Neural progenitor cell (in vitro differentiated cells): ENCODE results near the gene ARHGEF2. TPM values are rescaled to one million over a fixed set of nuclear protein-coding genes. Genes with fewer than 3 reads are reported as not detected.

Experiments used
- DNase-seq: peaks from one replicate; pipeline ENCODE4 v3.0.0-alpha.2; 2016; ENCODE audit warnings: low spot score
- H2AFZ ChIP-seq: fragments of 200-600 bp; sonication (generic); replicated peaks from 2 replicates; pipeline ENCODE4 v1.6.1; 2016; ENCODE audit warnings: antibody characterized with exemption
- H3F3A ChIP-seq: fragments of 200-600 bp; sonication (generic); 2 replicates; pipeline ENCODE4 v1.6.1; 2016; ENCODE audit warnings: antibody characterized with exemption, low read depth
- H3K27ac ChIP-seq: fragments of 200-600 bp; sonication (generic); 2 replicates; pipeline ENCODE4 v1.5.1; 2016; ENCODE audit warnings: mild to moderate bottlenecking
- H3K27me3 ChIP-seq: fragments of 200-600 bp; sonication (generic); 2 replicates; pipeline ENCODE4 v1.6.1; 2016; ENCODE audit warnings: mild to moderate bottlenecking, moderate library complexity
- H3K36me3 ChIP-seq: fragments of 200-600 bp; sonication (generic); 2 replicates; pipeline ENCODE4 v1.5.1; 2016
- H3K4me1 ChIP-seq: fragments of 200-600 bp; sonication (generic); 2 replicates; pipeline ENCODE4 v1.6.1; 2016; ENCODE audit warnings: mixed run types
- H3K4me2 ChIP-seq: fragments of 200-600 bp; sonication (generic); 2 replicates; pipeline ENCODE4 v1.6.1; 2016
- H3K4me3 ChIP-seq: fragments of 200-600 bp; sonication (generic); 2 replicates; pipeline ENCODE4 v1.5.1; 2016
- H3K79me2 ChIP-seq: fragments of 200-600 bp; sonication (generic); 2 replicates; pipeline ENCODE4 v1.6.1; 2016; ENCODE audit warnings: low read depth
- H3K9ac ChIP-seq: fragments of 200-600 bp; sonication (generic); 2 replicates; pipeline ENCODE4 v1.6.1; 2016
- H3K9me3 ChIP-seq: fragments of 200-600 bp; sonication (generic); 2 replicates; pipeline ENCODE4 v1.5.1; 2016; ENCODE audit warnings: low read depth
- H4K20me1 ChIP-seq: fragments of 200-600 bp; sonication (generic); 2 replicates; pipeline ENCODE4 v1.6.1; 2016; ENCODE audit warnings: low read depth
- H3K27ac Mint-ChIP-seq: 3 replicates; pipeline ENCODE4 v1.8.0; 2021; ENCODE audit warnings: mixed read lengths
- H3K27me3 Mint-ChIP-seq: 2 replicates; pipeline ENCODE4 v1.8.0; 2022; ENCODE audit warnings: low read depth, mild to moderate bottlenecking, inconsistent platforms, moderate library complexity, mixed read lengths; ENCODE audit not compliant: insufficient read depth
- H3K36me3 Mint-ChIP-seq: 3 replicates; pipeline ENCODE4 v1.8.0; 2021; ENCODE audit warnings: mixed read lengths
- H3K4me1 Mint-ChIP-seq: 3 replicates; pipeline ENCODE4 v1.8.0; 2021; ENCODE audit warnings: mixed read lengths
- H3K4me3 Mint-ChIP-seq: 3 replicates; pipeline ENCODE4 v1.8.0; 2021; ENCODE audit warnings: mild to moderate bottlenecking, moderate library complexity, mixed read lengths
- H3K9me3 Mint-ChIP-seq: 3 replicates; pipeline ENCODE4 v1.8.0; 2020; ENCODE audit warnings: mixed read lengths
- CTCF ChIP-seq: fragments of 200-600 bp; sonication (generic); IDR thresholded peaks from 2 replicates; pipeline ENCODE4 v1.5.1; 2017; ENCODE audit warnings: antibody characterized with exemption, mild to moderate bottlenecking
- EZH2 ChIP-seq: fragments of 200-600 bp; sonication (generic); IDR thresholded peaks from 2 replicates; pipeline ENCODE4 v1.6.1; 2017; ENCODE audit warnings: antibody characterized with exemption, mild to moderate bottlenecking, moderate library complexity
- EZH2phosphoT487 ChIP-seq: fragments of 200-600 bp; sonication (generic); IDR thresholded peaks from 2 replicates; pipeline ENCODE4 v1.6.1; 2017; ENCODE audit warnings: antibody characterized with exemption
- total RNA-seq: library from RNA; depleted of rRNA; stranded (reverse); fragments of >200 nt; gene quantifications from 2 replicates; pipeline ENCODE4 v1.2.3, GENCODE V29; 2015; ENCODE audit warnings: low replicate concordance

Gene ARHGEF2
- total RNA-seq, 1 donor from 2014 or later = 79.7 TPM

GRCh38 chr1:156024801-156025200 is 46.5 kb upstream of the ARHGEF2 start:
- Histone ChIP-seq H3K79me2 (peaks cover 9% of the 10 kb centered on the region), H3K9ac (no peak overlapping the region), H3F3A (peaks cover 4% of the 10 kb centered on the region), H3K27me3 (peaks cover 31% of the 10 kb centered on the region), H3K27ac (no peak overlapping the region), H3K4me3 (no peak overlapping the region), H4K20me1 (peaks cover 6% of the 10 kb centered on the region), H3K4me1 (peaks cover 4% of the 10 kb centered on the region), H3K4me2 (no peak overlapping the region), H3K9me3 (no peaks in the 10 kb centered on the region), H3K36me3 (no peaks in the 10 kb centered on the region), H2AFZ (no peak overlapping the region)
- Mint-ChIP-seq H3K4me1 (peaks cover 18% of the 10 kb centered on the region), H3K9me3 (no peaks in the 10 kb centered on the region), H3K27ac (no peak overlapping the region), H3K4me3 (no peak overlapping the region), H3K27me3 (peaks cover 4% of the 10 kb centered on the region), H3K36me3 (peaks cover 2% of the 10 kb centered on the region)
- DNase-seq = no peak
- TF ChIP-seq EZH2phosphoT487 (no peak), EZH2 (no peak), CTCF (no peak)

GRCh38 chr1:156021954-156022353 is 43.6 kb upstream of the ARHGEF2 start:
- H3K27ac Mint-ChIP-seq = no peak overlapping the region
- no peaks in the 10 kb centered on the region for H3K9me3 ChIP-seq
- H3K4me2 ChIP-seq = no peak overlapping the region
- peaks cover 7% of the 10 kb centered on the region for H3K4me1 ChIP-seq
- H3K36me3 Mint-ChIP-seq = peaks cover 13% of the 10 kb centered on the region
- H2AFZ ChIP-seq = no peak overlapping the region
- no peak overlapping the region for H3K9ac ChIP-seq
- no peaks in the 10 kb centered on the region for H3K9me3 Mint-ChIP-seq
- H3K79me2 ChIP-seq = peaks cover 35% of the 10 kb centered on the region
- H4K20me1 ChIP-seq = peaks cover 7% of the 10 kb centered on the region
- H3K4me3 ChIP-seq = no peak overlapping the region
- peaks cover 7% of the 10 kb centered on the region for H3K36me3 ChIP-seq
- peaks cover 4% of the 10 kb centered on the region for H3F3A ChIP-seq
- no peak for DNase-seq
- H3K27me3 ChIP-seq = peaks cover 31% of the 10 kb centered on the region
- no peak overlapping the region for H3K4me3 Mint-ChIP-seq
- H3K27ac ChIP-seq = no peak overlapping the region
- peaks cover 24% of the 10 kb centered on the region for H3K4me1 Mint-ChIP-seq
- H3K27me3 Mint-ChIP-seq = peaks cover 4% of the 10 kb centered on the region
- TF ChIP-seq CTCF (no peak), EZH2 (no peak), EZH2phosphoT487 (no peak)

- no peak overlapping the region for H3K27ac Mint-ChIP-seq
- H3K4me1 Mint-ChIP-seq = peaks cover 23% of the 10 kb centered on the region
- H3K27ac ChIP-seq = no peak overlapping the region
- H3K36me3 ChIP-seq = peaks cover 13% of the 10 kb centered on the region
- H2AFZ ChIP-seq = peak overlapping the region; percentile 79
- peaks cover 4% of the 10 kb centered on the region for H3K27me3 Mint-ChIP-seq
- H3K9ac ChIP-seq = no peak overlapping the region
- peaks cover 7% of the 10 kb centered on the region for H4K20me1 ChIP-seq
- H3K36me3 Mint-ChIP-seq = peaks cover 20% of the 10 kb centered on the region
- peak overlapping the region; percentile 98 for H3K4me3 Mint-ChIP-seq
- DNase-seq = no peak
- peaks cover 1% of the 10 kb centered on the region for H3F3A ChIP-seq
- H3K4me1 ChIP-seq = peaks cover 6% of the 10 kb centered on the region
- TF ChIP-seq CTCF (no peak), EZH2phosphoT487 (no peak)
- H3K4me3 ChIP-seq = peak overlapping the region; percentile 94
- H3K79me2 ChIP-seq = peaks cover 39% of the 10 kb centered on the region
- H3K9me3 ChIP-seq = no peaks in the 10 kb centered on the region
- H3K27me3 ChIP-seq = peaks cover 31% of the 10 kb centered on the region
- H3K4me2 ChIP-seq = peak overlapping the region; percentile 96
- H3K9me3 Mint-ChIP-seq = no peaks in the 10 kb centered on the region
These were observed 42.7 kb upstream of the ARHGEF2 start for GRCh38 chr1:156021093-156021428.
